Measurements from ENCODE around the gene BGLAP.

- TF ChIP-seq CTCF (optimal IDR thresholded peaks at IDR 0.05 in 1 of 3, IDR thresholded peaks at IDR 0.05 in 1 of 3, conservative IDR thresholded peaks at IDR 0.05 in 1 of 3; ENCODE audit: extremely low read depth in 1 of 3, insufficient read depth in 2 of 3, low read length in 3 of 3) (no peak), EZH2 (IDR thresholded peaks at IDR 0.05; ENCODE audit: low read length) (no peak)
Observed at GRCh38 chr1:156266051-156266450, 24.1 kb downstream of the BGLAP start.

Measured in keratinocyte (primary cell).